ENCODE data around the gene TGM2.

DNA sequence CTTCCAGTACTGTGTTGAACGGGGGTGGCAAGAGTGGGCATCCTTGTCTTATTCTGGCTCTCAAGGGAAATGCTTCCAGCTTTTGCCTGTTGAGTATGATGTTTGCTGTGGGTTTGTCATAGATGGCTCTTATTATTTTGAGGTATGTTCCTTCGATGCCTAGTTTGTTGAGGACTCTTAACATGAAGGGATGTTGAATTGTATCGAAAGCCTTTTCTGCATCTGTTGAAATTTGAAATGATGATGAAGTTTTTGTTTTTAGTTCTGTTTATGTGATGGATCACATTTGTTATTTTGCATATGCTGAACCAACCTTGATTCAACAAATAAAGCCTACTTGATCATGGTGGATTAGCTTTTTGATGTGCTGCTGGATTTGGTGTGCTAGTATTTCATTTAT lies 83.5 kb downstream of the TGM2 start:
- TF ChIP-seq, protein P1, sequence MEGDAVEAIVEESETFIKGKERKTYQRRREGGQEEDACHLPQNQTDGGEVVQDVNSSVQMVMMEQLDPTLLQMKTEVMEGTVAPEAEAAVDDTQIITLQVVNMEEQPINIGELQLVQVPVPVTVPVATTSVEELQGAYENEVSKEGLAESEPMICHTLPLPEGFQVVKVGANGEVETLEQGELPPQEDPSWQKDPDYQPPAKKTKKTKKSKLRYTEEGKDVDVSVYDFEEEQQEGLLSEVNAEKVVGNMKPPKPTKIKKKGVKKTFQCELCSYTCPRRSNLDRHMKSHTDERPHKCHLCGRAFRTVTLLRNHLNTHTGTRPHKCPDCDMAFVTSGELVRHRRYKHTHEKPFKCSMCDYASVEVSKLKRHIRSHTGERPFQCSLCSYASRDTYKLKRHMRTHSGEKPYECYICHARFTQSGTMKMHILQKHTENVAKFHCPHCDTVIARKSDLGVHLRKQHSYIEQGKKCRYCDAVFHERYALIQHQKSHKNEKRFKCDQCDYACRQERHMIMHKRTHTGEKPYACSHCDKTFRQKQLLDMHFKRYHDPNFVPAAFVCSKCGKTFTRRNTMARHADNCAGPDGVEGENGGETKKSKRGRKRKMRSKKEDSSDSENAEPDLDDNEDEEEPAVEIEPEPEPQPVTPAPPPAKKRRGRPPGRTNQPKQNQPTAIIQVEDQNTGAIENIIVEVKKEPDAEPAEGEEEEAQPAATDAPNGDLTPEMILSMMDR (IDR thresholded peaks at IDR 0.05 in 8 of 11, conservative IDR thresholded peaks at IDR 0.05 in 3 of 11): no peak
- no peak for TF ChIP-seq POLR2A (IDR thresholded peaks at IDR 0.05)

Measured in spleen (tissue), 7 donors.